ENCODE measurements around the gene RBBP8NL.

RBBP8NL gene

GRCh38 chr20:62423326-62423706, 4.0 kb downstream of the RBBP8NL start:
- DNase-seq (ENCODE audit: extremely low read depth in 1 of 2, low read depth in 1 of 2), result no peak

- no peak for DNase-seq (ENCODE audit: extremely low read depth in 1 of 2, low read depth in 1 of 2)
These were observed 4.6 kb downstream of the RBBP8NL start for GRCh38 chr20:62422636-62423325.

GRCh38 chr20:62421716-62421990, 5.7 kb downstream of the RBBP8NL start:
- DNase-seq (ENCODE audit: extremely low read depth in 1 of 2, low read depth in 1 of 2), result no peak

- DNase-seq (ENCODE audit: extremely low read depth in 1 of 2, low read depth in 1 of 2), result no peak
These were observed 6.3 kb downstream of the RBBP8NL start for GRCh38 chr20:62420846-62421715.

GRCh38 chr20:62419759-62420158, 7.6 kb downstream of the RBBP8NL start:
- no peak for DNase-seq (ENCODE audit: extremely low read depth in 1 of 2, low read depth in 1 of 2)

- DNase-seq (ENCODE audit: extremely low read depth in 1 of 2, low read depth in 1 of 2), result no peak
These were observed 8.4 kb downstream of the RBBP8NL start for GRCh38 chr20:62418709-62419487.

- DNase-seq (ENCODE audit: extremely low read depth in 1 of 2, low read depth in 1 of 2), result no peak
These were observed 9.2 kb downstream of the RBBP8NL start for GRCh38 chr20:62417981-62418708.

- DNase-seq (ENCODE audit: extremely low read depth in 1 of 2, low read depth in 1 of 2), result no peak
These were observed 10.4 kb downstream of the RBBP8NL start for GRCh38 chr20:62416651-62417637.

- no peak for DNase-seq (ENCODE audit: extremely low read depth in 1 of 2, low read depth in 1 of 2)
These were observed 11.8 kb downstream of the RBBP8NL start for GRCh38 chr20:62415354-62416111.

- no peak for DNase-seq (ENCODE audit: extremely low read depth in 1 of 2, low read depth in 1 of 2)
These were observed 13.3 kb downstream of the RBBP8NL start for GRCh38 chr20:62413896-62414481.

- DNase-seq (ENCODE audit: extremely low read depth in 1 of 2, low read depth in 1 of 2), result no peak
These were observed 14.2 kb downstream of the RBBP8NL start for GRCh38 chr20:62413025-62413570.

- no peak for DNase-seq (ENCODE audit: extremely low read depth in 1 of 2, low read depth in 1 of 2)
These were observed 14.9 kb downstream of the RBBP8NL start for GRCh38 chr20:62412194-62413024.

GRCh38 chr20:62411479-62412193, 15.7 kb downstream of the RBBP8NL start:
- DNase-seq (ENCODE audit: extremely low read depth in 1 of 2, low read depth in 1 of 2), result no peak

- no peak for DNase-seq (ENCODE audit: extremely low read depth in 1 of 2, low read depth in 1 of 2)
These were observed 16.4 kb downstream of the RBBP8NL start for GRCh38 chr20:62410746-62411478.

- DNase-seq (ENCODE audit: extremely low read depth in 1 of 2, low read depth in 1 of 2), result peak in 1 of 2 donors; percentile 20
These were observed 17.2 kb downstream of the RBBP8NL start for GRCh38 chr20:62409931-62410745.

All from stimulated activated CD8-positive, alpha-beta memory T cell treated with anti-CD3 and anti-CD28 coated beads, Interleukin-7, amount 100 ng/mL, for 48 hours (primary cell).